Measurements from ENCODE around the gene LRP2BP.
A peak's percentile ranks its signal among the peaks of the same experiment; 100 is the strongest.

The LRP2BP gene

GRCh38 chr4:185361872-185362271 lies 33.9 kb downstream of the LRP2BP start:
- TF ChIP-seq ZNF8 (CRISPR knock-in tag; IDR thresholded peaks at IDR 0.05), result no peak
- TF ChIP-seq ZC3H10 (CRISPR knock-in tag; IDR thresholded peaks at IDR 0.05), result no peak
- TF ChIP-seq PPARA (CRISPR knock-in tag; IDR thresholded peaks at IDR 0.05; ENCODE audit: borderline replicate concordance), result no peak
- no peak for TF ChIP-seq CSRNP3 (CRISPR knock-in tag; IDR thresholded peaks at IDR 0.05)
- no peak for TF ChIP-seq CREB5 (CRISPR knock-in tag; IDR thresholded peaks at IDR 0.05; ENCODE audit: low read depth)
- no peak for TF ChIP-seq ZNF70 (CRISPR knock-in tag; IDR thresholded peaks at IDR 0.05)
- TF ChIP-seq ZFP3 (CRISPR knock-in tag; IDR thresholded peaks at IDR 0.05), result no peak
- no peak for TF ChIP-seq TCF4 (CRISPR knock-in tag; IDR thresholded peaks at IDR 0.05; ENCODE audit: borderline replicate concordance)
- TF ChIP-seq RARB (CRISPR knock-in tag; IDR thresholded peaks at IDR 0.05), result no peak
- TF ChIP-seq GLIS3 (CRISPR knock-in tag; IDR thresholded peaks at IDR 0.05), result no peak
- ATAC-seq, result no peak

GRCh38 chr4:185359767-185360446 lies 35.8 kb downstream of the LRP2BP start:
- TF ChIP-seq POU6F1 (CRISPR knock-in tag; IDR thresholded peaks at IDR 0.05; ENCODE audit: borderline replicate concordance, low read depth) (no peak), TCF4 (CRISPR knock-in tag; IDR thresholded peaks at IDR 0.05; ENCODE audit: borderline replicate concordance) (no peak), ISL1 (CRISPR knock-in tag; IDR thresholded peaks at IDR 0.05) (0 out of 2 replicates have a peak, but pooled peaks have one; percentile 19), ZFP3 (CRISPR knock-in tag; IDR thresholded peaks at IDR 0.05) (0 out of 2 replicates have a peak, but pooled peaks have one; percentile 32), ZC3H10 (CRISPR knock-in tag; IDR thresholded peaks at IDR 0.05) (no peak), ARNTL (CRISPR knock-in tag; IDR thresholded peaks at IDR 0.05; ENCODE audit: borderline replicate concordance, low read depth) (no peak), PPARA (CRISPR knock-in tag; IDR thresholded peaks at IDR 0.05; ENCODE audit: borderline replicate concordance) (no peak), ZFP30 (CRISPR knock-in tag; IDR thresholded peaks at IDR 0.05) (no peak)
- peak; percentile 74 for ATAC-seq

GRCh38 chr4:185358959-185359358 lies 36.8 kb downstream of the LRP2BP start:
- ATAC-seq, result peak; percentile 48
- no peak for TF ChIP-seq PATZ1 (CRISPR knock-in tag; IDR thresholded peaks at IDR 0.05; ENCODE audit: borderline replicate concordance)
- TF ChIP-seq ISL1 (CRISPR knock-in tag; IDR thresholded peaks at IDR 0.05), result 0 out of 2 replicates have a peak, but pooled peaks have one; percentile 2

- peak; percentile 72 for TF ChIP-seq ISL1 (CRISPR knock-in tag; IDR thresholded peaks at IDR 0.05)
- TF ChIP-seq ZFP3 (CRISPR knock-in tag; IDR thresholded peaks at IDR 0.05), result no peak
- peak; percentile 84 for ATAC-seq
These were observed 37.2 kb downstream of the LRP2BP start for GRCh38 chr4:185358514-185358913.

- ATAC-seq, result peak; percentile 5; the same call in 1 of the 3 replicates
- TF ChIP-seq GLIS3 (CRISPR knock-in tag; IDR thresholded peaks at IDR 0.05), result no peak
- TF ChIP-seq CSDC2 (CRISPR knock-in tag; IDR thresholded peaks at IDR 0.05), result no peak
- TF ChIP-seq TSHZ2 (CRISPR knock-in tag; IDR thresholded peaks at IDR 0.05), result no peak
- TF ChIP-seq BACH2 (CRISPR knock-in tag; IDR thresholded peaks at IDR 0.05; ENCODE audit: borderline replicate concordance), result no peak
- no peak for TF ChIP-seq ARNTL (CRISPR knock-in tag; IDR thresholded peaks at IDR 0.05; ENCODE audit: borderline replicate concordance, low read depth)
- TF ChIP-seq POU6F1 (CRISPR knock-in tag; IDR thresholded peaks at IDR 0.05; ENCODE audit: borderline replicate concordance, low read depth), result no peak
- TF ChIP-seq SNAI2 (CRISPR knock-in tag; IDR thresholded peaks at IDR 0.05), result no peak
- no peak for TF ChIP-seq TCF4 (CRISPR knock-in tag; IDR thresholded peaks at IDR 0.05; ENCODE audit: borderline replicate concordance)
- no peak for TF ChIP-seq OSR1 (CRISPR knock-in tag; IDR thresholded peaks at IDR 0.05)
- TF ChIP-seq ZC3H10 (CRISPR knock-in tag; IDR thresholded peaks at IDR 0.05), result no peak
- no peak for TF ChIP-seq ESRRG (CRISPR knock-in tag; IDR thresholded peaks at IDR 0.05)
These were observed 37.8 kb downstream of the LRP2BP start for GRCh38 chr4:185357733-185358440.
